Keratinocyte (primary cell): ENCODE measurements around the gene TMEM271. TPM values are rescaled to one million over a fixed set of nuclear protein-coding genes. Genes with fewer than 3 reads are reported as not detected.

Experiments
- DNase-seq: peaks from one replicate; pipeline ENCODE4 v3.0.0-alpha.2; 2011; ENCODE audit warnings: low read depth, missing footprints, low spot score
- FAIRE-seq: peaks from 2 replicates; lab custom pipeline; 2011; peaks lifted over from hg19 to GRCh38; lab: Jason Lieb, UNC
- H2AFZ ChIP-seq: 2 replicates; pipeline ENCODE4 v1.6.0; 2012; ENCODE audit warnings: low read length, control low read depth, inconsistent platforms; ENCODE audit not compliant: control insufficient read depth
- H3K27ac ChIP-seq: 2 replicates; pipeline ENCODE4 v1.5.1; 2011; ENCODE audit warnings: low read length; ENCODE audit not compliant: control insufficient read depth, insufficient read depth
- H3K27me3 ChIP-seq: 3 replicates; pipeline ENCODE4 v1.6.0; 2011; ENCODE audit warnings: low read length; ENCODE audit not compliant: control insufficient read depth, insufficient read depth; ENCODE audit errors: extremely low read depth
- H3K36me3 ChIP-seq, 2 experiments: 2 replicates in 1 of 2; 3 replicates in 1 of 2; pipeline ENCODE4 v1.5.1; 2011; ENCODE audit warnings: low read length in 2 of 2, mild to moderate bottlenecking in 1 of 2; ENCODE audit not compliant: control insufficient read depth in 2 of 2, insufficient read depth in 2 of 2; ENCODE audit errors: extremely low read depth in 1 of 2
- H3K4me1 ChIP-seq: 3 replicates; pipeline ENCODE4 v1.5.1; 2011; ENCODE audit warnings: low read length; ENCODE audit not compliant: control insufficient read depth, insufficient read depth; ENCODE audit errors: extremely low read depth
- H3K4me2 ChIP-seq: 3 replicates; pipeline ENCODE4 v1.6.0; 2011; ENCODE audit warnings: low read depth, low read length; ENCODE audit not compliant: control insufficient read depth, insufficient read depth; ENCODE audit errors: extremely low read depth
- H3K4me3 ChIP-seq, 3 experiments: fragments of 200-600 bp in 1 of 3; sonication (generic) in 1 of 3; 2 replicates in 2 of 3; 3 replicates in 1 of 3; pipeline ENCODE4 v1.5.1; 2011 to 2016; ENCODE audit warnings: low read length in 3 of 3, mild to moderate bottlenecking in 3 of 3, control low read depth in 2 of 3, inconsistent platforms in 1 of 3, low read depth in 1 of 3, mixed read lengths in 1 of 3, mixed run types in 1 of 3, moderate library complexity in 1 of 3; ENCODE audit not compliant: control insufficient read depth in 2 of 3, insufficient read depth in 2 of 3; ENCODE audit errors: extremely low read depth in 1 of 3
- H3K79me2 ChIP-seq: 2 replicates; pipeline ENCODE4 v1.6.0; 2012; ENCODE audit warnings: low read length; ENCODE audit not compliant: control insufficient read depth, insufficient read depth
- H3K9ac ChIP-seq: 3 replicates; pipeline ENCODE4 v1.6.0; 2011; ENCODE audit warnings: low read length; ENCODE audit not compliant: control insufficient read depth, insufficient read depth; ENCODE audit errors: extremely low read depth
- H3K9me1 ChIP-seq: 3 replicates; pipeline ENCODE4 v1.6.0; 2011; ENCODE audit warnings: low read length; ENCODE audit not compliant: control insufficient read depth, insufficient read depth; ENCODE audit errors: extremely low read depth
- H3K9me3 ChIP-seq: 2 replicates; pipeline ENCODE4 v1.5.1; 2012; ENCODE audit warnings: low read depth, low read length; ENCODE audit not compliant: control insufficient read depth
- H4K20me1 ChIP-seq: 3 replicates; pipeline ENCODE4 v1.6.0; 2011; ENCODE audit warnings: low read length; ENCODE audit not compliant: control insufficient read depth, insufficient read depth; ENCODE audit errors: extremely low read depth
- CTCF ChIP-seq, 3 experiments: IDR thresholded peaks in 1 of 3; conservative IDR thresholded peaks in 1 of 3; optimal IDR thresholded peaks in 1 of 3; 2 replicates in 2 of 3; 3 replicates in 1 of 3; pipeline versions ENCODE3 to v1.5.1; 2011; ENCODE audit warnings: low read length in 3 of 3, mild to moderate bottlenecking in 3 of 3, moderate library complexity in 2 of 3, control low read depth in 1 of 3, inconsistent platforms in 1 of 3; ENCODE audit not compliant: insufficient read depth in 2 of 3; ENCODE audit errors: extremely low read depth in 1 of 3
- EZH2 ChIP-seq: IDR thresholded peaks from one replicate; pipeline ENCODE4 v1.6.1; 2012; ENCODE audit warnings: inconsistent platforms, mild to moderate bottlenecking, low read length, moderate library complexity
- dilution Hi-C: fragments of 300-500 bp; cut with MboI; formaldehyde crosslinking; loops from one replicate; pipeline ENCODE4 v1.7.0; 2020; ENCODE audit warnings: low sequenced_read_pairs; ENCODE audit not compliant: extremely low pct_ligation_motif_present
- polyA plus RNA-seq, 5 experiments: library from polyadenylated mRNA; depleted of rRNA in 3 of 5; stranded (reverse) in 3 of 5; stranded (forward) in 1 of 5; unstranded in 1 of 5; fragments of >200 nt; gene quantifications; 1 replicate in 1 of 5; 2 replicates in 3 of 5; 3 replicates in 1 of 5; pipeline versions ENCODE4 v1.2.1 to v1.2.3, GENCODE V29; 2011 to 2012; ENCODE audit warnings: missing spikeins in 2 of 5, low read depth in 1 of 5, low replicate concordance in 1 of 5

The TMEM271 gene
- polyA plus RNA-seq, 1 donor (not counting 4 experiments of a cell fraction or from before 2014, with no cell fraction given) = not detected

GRCh38 chr4:568962-569361 is 7.1 kb downstream of the TMEM271 start:
- DNase-seq (no peak), FAIRE-seq (no peak)
- Histone ChIP-seq H3K27me3 (peaks cover 30% of the 10 kb centered on the region), H3K27ac (no peak overlapping the region), H3K4me1 (no peaks in the 10 kb centered on the region), H3K36me3 (no peaks in the 10 kb centered on the region), H3K4me2 (no peak overlapping the region), H3K79me2 (no peaks in the 10 kb centered on the region), H4K20me1 (peaks cover 4% of the 10 kb centered on the region), H3K9me3 (no peaks in the 10 kb centered on the region), H2AFZ (no peak overlapping the region), H3K4me3 (no peak overlapping the region), H3K9ac (no peak overlapping the region), H3K9me1 (no peaks in the 10 kb centered on the region)
- TF ChIP-seq CTCF (optimal IDR thresholded peaks at IDR 0.05 in 1 of 3, IDR thresholded peaks at IDR 0.05 in 1 of 3, conservative IDR thresholded peaks at IDR 0.05 in 1 of 3; ENCODE audit: extremely low read depth in 1 of 3, insufficient read depth in 2 of 3, low read length in 3 of 3) = no peak
- TF ChIP-seq EZH2 = no peak
- dilution Hi-C loops = no loop called here

GRCh38 chr4:568351-568652 is 7.8 kb downstream of the TMEM271 start:
- Histone ChIP-seq H4K20me1 (no peaks in the 10 kb centered on the region), H3K4me2 (no peak overlapping the region), H3K27ac (no peak overlapping the region), H3K27me3 (peaks cover 24% of the 10 kb centered on the region), H3K9me3 (no peaks in the 10 kb centered on the region), H3K9ac (no peak overlapping the region), H3K4me3 (no peak overlapping the region), H2AFZ (no peak overlapping the region), H3K36me3 (no peaks in the 10 kb centered on the region), H3K4me1 (no peaks in the 10 kb centered on the region), H3K9me1 (no peaks in the 10 kb centered on the region), H3K79me2 (no peaks in the 10 kb centered on the region)
- TF ChIP-seq EZH2 (no peak), CTCF (optimal IDR thresholded peaks at IDR 0.05 in 1 of 3, IDR thresholded peaks at IDR 0.05 in 1 of 3, conservative IDR thresholded peaks at IDR 0.05 in 1 of 3; ENCODE audit: extremely low read depth in 1 of 3, insufficient read depth in 2 of 3, low read length in 3 of 3) (no peak)
- dilution Hi-C loops = no loop called here
- FAIRE-seq (no peak), DNase-seq (no peak)
